ENCODE results near the gene OSM.

DNA sequence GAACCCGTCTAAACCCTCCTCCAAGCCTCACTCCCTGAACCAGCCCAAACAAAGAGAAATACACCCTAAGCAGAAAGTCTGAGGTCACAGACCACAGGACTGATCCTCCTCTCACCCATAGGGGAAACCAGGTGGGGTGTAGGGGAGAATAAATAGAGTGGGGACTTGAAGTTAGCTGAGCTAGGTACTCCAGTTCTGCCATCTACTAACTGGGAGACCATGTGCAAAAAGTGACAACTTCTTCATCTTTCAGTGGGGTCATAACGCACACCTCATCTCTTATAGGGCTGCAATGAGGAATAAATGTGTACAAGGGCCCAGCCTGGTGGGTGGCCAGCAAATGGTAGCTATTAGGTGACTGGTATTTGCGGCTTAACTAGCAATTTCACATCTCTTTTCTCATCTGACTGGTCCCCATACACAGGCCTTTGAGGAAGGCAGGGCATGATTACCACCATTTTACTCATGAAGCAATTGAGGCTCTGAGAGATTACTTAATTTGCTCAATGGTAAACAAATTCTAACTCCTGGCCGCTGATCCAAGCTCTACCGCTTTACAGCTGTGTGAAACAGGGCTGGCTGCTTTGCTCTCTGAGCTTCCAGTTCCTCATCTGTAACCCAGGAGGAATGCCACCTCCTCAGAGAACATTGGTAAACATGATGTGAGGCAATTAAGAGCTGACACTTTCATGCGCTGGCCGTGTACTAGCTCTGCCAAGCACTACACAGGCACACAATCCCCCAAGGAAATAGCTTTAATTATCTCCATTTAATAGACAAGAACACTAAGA is 43.5 kb upstream of the OSM start:
- TF ChIP-seq, protein P1, sequence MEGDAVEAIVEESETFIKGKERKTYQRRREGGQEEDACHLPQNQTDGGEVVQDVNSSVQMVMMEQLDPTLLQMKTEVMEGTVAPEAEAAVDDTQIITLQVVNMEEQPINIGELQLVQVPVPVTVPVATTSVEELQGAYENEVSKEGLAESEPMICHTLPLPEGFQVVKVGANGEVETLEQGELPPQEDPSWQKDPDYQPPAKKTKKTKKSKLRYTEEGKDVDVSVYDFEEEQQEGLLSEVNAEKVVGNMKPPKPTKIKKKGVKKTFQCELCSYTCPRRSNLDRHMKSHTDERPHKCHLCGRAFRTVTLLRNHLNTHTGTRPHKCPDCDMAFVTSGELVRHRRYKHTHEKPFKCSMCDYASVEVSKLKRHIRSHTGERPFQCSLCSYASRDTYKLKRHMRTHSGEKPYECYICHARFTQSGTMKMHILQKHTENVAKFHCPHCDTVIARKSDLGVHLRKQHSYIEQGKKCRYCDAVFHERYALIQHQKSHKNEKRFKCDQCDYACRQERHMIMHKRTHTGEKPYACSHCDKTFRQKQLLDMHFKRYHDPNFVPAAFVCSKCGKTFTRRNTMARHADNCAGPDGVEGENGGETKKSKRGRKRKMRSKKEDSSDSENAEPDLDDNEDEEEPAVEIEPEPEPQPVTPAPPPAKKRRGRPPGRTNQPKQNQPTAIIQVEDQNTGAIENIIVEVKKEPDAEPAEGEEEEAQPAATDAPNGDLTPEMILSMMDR (IDR thresholded peaks at IDR 0.05; ENCODE audit: poor library complexity): no peak
- no peak for TF ChIP-seq EZH2phosphoT487 (IDR thresholded peaks at IDR 0.05; ENCODE audit: low read depth, severe bottlenecking, unreplicated experiment)

Measured in hepatocyte (in vitro differentiated cells).